GM18508 (cell line): ENCODE measurements around the gene ZNF813.
A peak's percentile ranks its signal among the peaks of the same experiment; 100 is the strongest.
"Not testable (repeated sequence)": the region's sequence is repeated elsewhere in the genome, so short reads cannot be mapped to it uniquely, and the experiment has no call there.

Source experiments
- ATAC-seq: cut with Tn5 transposase; IDR thresholded peaks from one replicate; pipeline ENCODE4 v1.9.1; 2021; ENCODE audit warnings: moderate number of reproducible peaks; ENCODE audit not compliant: insufficient read depth, unreplicated experiment

Gene ZNF813

DNA sequence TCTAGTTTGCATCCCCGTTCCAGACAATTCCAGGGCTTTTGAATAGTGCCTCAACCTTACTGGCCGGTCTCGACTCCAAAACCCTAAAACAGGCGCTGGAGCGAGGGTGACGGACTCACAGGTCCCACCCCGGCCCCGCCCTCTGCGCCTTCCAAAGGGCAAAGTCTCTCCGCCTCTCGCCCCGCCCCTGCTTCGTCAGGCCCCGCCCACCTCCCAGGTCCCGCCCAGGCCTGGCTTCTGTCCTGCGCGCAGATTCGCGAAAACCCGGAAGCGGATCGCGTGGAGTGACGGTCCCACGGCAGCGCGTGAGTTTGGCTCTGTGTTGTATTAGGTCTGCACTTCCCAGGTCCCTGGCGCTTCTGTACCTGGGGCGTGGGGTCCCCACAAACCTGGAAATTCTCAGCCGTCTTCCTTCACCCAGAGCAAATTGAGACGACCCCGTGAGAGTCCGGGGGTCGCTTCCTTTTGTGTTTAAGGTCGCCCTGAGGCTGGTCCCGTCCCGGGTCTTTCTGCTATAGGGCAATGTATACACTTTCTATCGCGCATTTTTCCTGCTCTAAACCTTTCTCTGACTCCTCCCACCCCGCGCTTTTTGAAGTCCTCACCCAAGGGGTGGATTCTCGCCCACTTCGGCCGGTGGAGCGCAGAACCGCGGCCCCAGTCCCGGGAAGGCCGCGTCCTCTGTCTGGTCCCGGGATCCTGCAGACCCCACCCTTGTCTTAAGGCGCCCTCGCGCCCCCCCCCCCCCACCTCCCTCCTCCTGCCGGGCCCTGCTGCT, at the start of gene ZNF813:
TSS of gene ZNF813 (plus strand) at position 249 of the 778 bp plus-strand sequence. CDS start 16,090 bp downstream, outside the sequence.
- no peak for ATAC-seq

DNA sequence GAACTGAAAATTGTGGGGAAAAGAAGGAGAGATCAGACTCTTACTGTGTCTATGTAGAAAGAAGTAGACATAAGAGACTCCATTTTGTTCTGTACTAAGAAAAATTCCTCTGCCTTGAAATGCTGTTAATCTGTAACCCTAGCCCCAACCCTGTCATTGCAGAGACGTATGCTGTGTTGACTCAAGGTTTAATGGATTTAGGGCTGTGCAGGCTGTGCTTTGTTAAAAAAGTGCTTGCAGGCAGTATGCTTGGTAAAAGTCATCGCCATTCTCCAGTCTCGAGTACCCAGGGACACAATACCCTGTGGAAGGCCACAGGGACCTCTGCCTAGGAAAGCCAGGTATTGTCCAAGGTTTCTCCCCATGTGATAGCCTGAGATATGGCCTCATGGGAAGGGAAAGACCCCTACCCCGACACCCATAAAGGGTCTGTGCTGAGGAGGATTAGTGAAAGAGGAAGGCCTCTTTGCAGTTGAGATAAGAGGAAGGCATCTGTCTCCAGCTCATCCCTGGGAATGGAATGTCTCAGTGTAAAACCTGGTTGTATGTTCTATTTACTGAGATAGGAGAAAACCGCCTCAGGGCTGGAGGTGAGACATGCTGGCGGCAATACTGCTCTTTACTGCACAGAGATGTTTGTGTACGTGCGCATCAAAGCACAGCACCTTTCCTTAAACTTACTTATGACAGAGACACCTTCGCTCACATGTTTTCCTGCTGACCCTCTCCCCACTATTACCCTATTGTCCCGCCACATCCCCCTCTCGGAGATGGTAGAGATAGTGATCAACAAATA, 46.8 kb upstream of the ZNF813 start:
- ATAC-seq = not testable (repeated sequence)

DNA sequence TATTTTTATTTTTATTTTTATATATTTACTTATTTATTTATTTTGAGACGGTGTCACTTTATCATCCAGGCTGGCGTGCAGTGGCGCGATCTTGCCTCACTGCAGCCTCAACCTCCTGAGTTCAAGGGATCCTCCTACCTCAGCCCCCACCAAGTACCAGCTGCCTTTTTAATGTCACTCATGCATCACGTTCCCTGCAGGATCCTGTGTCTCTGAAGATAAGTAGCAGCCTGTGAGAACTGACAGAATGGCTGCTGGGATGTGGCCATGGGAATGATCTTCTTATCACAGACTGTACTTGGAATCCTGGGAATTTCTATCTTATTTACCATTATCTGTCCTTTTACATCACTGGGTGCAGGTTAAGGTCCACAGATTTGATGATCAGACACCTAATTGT, 45.0 kb upstream of the ZNF813 start:
- no peak for ATAC-seq

DNA sequence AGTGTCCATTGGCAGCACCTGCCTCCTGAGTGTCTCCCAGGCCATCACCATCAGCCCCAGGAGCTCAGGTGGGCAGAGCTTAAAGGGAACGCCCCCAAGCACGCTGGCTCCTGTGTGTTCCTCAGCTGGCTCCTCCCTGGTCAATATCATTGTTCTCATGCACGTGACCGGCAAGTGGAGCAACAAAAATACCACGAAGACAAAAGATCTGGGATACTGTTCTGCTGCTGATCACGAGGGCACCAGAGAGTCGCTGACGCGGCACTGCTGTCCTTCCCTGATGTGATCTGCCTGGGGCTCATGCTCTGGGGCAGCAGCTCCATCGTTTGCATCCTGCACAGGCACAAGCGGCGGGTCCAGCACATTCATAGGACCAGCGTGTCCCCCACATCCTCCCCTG, 44.5 kb upstream of the ZNF813 start:
- ATAC-seq = not testable (repeated sequence)

DNA sequence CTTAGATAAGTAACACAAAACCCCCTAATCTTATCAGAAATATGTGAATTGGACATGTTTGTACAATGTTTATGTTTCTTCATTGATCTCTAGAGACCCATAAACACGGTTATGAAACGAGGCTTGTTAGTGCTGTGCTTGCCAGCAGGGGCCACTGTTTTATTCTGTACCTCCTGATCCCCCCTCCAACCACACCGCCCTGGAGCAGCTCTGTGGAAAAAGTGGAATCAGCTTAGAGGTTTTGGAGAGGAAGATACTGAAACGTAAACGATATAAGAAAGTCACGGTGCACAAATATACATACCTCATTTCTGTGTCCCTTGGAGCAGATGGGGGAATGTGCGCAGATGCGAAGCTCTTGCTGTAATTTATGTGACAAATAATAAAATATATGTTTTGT, 43.9 kb upstream of the ZNF813 start:
- not testable (repeated sequence) for ATAC-seq

DNA sequence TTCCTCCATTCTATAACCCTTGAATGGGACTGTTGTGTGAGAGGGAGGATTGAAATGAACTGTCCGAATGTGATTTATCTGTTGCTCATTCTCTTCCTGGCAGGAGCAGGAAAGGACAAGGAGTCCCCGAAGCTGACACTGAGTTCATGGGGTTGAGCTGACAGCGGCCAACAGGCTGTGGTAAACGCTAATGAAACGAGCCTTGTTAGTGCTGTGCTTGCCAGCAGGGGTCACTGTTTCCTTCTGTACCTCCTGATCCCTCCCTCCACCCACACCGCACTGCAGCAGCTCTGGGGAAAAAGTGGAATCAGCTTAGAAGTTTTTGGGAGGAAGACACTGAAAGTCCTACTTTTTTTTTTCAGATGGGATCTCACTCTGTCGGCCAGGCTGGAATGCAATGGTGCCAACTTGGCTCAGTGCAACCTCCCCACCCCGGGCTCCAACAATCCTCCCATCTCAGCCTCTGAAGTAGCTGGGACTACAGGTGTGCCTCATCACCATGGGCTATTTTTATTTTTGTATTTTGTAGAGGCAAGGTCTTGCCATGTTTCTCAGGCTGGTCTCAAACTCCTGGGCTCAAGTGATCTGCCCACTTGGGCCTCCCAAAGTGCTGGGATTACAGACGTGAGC, 42.5 kb upstream of the ZNF813 start:
- ATAC-seq = no peak

DNA sequence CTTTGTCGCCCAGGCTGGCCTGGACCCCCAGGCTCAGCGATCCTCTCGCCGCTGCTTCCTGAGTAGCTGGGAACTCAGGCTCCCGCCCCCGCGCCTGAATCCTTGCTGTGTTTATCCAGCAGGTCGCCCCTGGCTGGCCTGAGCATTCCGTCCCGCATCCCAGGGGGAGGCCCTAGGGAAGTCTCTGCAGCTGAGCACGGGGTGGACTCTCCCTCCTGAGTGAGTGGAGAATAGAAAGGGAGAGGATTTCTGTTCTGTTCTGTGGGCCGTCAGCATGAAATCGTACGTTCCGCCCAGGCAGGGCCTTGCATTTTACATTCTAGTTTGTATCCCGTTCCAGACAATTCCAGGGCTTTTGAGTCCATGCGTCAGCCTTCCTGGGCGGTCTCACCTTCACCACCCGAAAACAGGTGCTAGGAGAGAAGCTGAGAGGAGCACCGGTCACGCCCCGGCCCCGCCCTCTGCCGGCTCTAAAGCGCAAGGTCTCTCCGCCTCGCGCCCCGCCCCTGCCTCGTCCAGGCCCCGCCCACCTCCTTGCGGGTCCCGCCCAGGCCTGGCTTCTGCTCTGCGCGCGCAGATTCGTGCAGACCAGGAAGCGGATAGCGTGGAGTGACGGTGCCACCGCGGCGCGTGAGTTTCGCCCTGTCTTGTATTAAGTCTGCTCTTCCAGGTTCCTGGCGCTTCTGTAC, 36.0 kb upstream of the ZNF813 start, which contains the start of gene ZNF761:
TSS of gene ZNF761 (plus strand) at position 586 of the 689 bp plus-strand sequence. CDS start 15,285 bp downstream, outside the sequence.
- peak; percentile 59 for ATAC-seq

DNA sequence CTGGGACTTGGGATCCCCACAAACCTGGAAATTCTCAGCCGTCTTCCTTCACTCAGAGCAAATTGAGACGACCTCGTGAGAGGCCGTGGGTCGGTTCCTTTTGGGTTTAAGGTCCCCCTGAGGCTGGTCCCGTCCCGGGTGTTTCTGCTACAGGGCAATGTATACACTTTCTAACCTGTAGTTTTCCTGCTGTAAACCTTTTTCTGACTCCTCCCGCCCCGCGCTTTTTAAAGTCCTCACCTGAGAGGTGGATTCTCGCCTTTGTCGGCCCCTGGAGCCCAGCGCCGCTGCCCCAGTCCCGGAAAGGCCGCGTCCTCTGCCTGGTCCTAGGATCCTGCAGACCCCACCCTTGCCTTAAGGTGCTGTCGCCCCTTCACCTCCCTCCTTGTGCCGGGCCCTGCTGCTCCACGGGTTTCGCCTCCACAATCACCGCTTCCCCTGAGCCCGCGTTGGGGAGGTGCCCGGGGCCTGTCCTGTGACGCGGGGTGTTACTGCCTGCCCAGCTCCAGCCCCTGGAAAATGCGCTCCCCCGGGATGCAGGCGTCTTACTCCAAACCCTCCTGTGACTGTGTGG, 35.4 kb upstream of the ZNF813 start:
- ATAC-seq = peak; percentile 14

DNA sequence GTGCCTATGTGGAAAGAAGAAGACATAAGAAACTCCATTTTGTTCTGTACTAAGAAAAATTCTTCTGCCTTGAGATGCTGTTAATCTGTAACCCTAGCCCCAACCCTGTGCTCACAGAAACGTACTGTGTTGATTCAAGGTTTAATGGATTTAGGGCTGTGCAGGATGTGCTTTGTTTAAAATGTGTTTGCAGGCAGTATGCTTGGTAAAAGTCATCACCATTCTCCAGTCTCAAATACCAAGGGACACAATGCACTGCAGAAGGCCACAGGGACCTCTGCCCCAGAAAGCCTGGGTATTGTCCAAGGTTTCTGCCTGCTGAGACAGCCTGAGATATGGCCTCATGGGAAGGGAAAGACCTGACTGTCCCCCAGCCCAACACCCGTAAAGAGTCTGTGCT, 23.7 kb upstream of the ZNF813 start:
- ATAC-seq = not testable (repeated sequence)

DNA sequence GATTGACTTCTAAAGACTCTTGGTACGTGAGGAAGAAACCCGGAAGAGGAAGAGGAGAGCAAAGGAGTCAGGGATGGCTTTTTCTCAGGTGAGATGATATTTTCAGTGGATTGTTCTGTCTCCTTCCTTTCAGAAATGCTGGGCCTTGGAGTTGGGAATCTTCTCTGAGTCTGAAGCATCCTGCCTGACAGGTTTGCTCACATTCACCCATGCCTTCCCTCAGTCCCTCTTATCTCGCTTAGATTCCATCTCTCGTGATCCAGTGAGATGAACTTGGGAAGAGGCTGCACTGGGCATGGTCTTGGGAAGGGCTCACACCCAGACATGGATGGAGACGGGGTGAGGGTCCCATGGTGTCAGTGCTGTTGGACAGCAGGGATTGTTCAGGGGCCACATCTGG, 20.3 kb upstream of the ZNF813 start:
- not testable (repeated sequence) for ATAC-seq

DNA sequence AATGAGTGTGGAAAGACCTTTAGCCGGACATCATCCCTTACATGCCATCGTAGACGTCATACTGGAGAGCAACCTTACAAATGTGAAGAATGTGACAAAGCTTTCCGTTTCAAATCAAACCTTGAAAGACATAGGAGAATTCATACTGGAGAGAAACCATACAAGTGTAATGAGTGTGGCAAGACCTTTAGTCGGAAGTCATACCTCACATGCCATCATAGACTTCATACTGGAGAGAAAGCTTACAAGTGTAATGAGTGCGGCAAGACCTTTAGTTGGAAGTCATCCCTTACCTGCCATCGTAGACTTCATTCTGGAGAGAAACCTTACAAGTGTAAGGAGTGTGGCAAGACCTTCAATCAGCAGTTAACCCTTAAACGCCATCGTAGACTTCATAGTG, 11.7 kb upstream of the ZNF813 start:
- ATAC-seq = no peak

DNA sequence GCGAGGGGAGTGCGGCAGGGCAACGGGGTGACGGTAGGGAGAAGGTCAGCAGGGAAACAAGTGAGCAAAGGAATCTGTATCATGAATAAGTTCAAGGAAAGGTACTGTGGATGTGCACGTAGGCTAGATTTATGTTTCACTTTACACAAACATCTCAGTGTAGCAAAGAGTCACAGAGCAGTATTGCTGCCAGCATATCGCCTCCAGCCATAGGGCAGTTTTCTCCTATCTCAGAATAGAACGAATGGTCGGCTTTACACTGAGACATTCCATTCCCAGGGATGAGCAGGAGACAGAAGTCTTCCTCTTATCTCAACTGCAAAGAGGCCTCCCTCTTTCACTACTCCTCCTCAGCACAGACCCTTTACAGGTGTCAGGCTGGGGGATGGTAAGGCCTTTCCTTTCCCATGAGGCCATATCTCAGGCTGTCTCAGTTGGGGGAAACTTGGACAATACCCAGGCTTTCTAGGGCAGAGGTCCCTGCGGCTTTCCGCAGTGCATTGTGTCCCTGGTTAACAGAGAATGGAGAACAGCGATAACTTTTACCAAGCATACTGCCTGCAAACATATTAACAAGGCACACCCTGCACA, 7.3 kb upstream of the ZNF813 start:
- not testable (repeated sequence) for ATAC-seq

DNA sequence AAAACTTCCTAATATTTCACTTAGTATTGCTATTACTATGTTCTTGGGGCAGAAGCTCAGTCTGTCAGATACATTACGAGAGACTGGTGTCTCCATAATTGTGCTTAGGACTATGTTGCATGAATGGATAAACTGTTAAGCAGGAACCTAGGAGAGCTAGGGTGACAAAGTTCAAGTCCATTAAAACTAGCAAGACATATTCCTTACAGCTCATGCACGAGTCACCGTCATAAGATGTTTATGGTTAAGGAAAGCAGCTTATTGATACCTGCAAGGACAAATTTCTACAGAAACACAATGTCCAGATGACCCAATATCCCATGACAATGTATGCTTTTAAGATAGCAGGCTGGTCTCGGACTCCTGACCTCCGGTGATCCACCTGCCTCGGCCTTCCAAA, 5.7 kb upstream of the ZNF813 start:
- no peak for ATAC-seq

DNA sequence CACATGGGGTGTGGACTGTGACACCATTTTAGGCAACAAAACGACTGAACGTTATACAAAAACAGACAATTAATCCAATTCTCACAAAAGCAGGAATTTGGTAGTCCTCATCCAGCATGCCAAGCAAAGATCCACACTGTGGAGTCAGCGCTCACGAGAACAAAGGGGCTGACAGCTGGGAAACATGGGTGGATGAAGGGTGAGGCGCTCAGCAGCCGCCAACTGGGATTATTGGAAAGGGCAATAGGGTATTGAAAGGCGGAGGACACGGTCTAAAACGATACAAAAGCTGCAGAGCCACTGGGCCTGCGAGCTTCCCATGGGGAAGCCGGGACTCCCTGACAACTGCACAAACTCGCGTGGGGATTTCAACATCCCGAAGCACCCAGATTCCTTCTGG, 4.7 kb upstream of the ZNF813 start:
- ATAC-seq = no peak

DNA sequence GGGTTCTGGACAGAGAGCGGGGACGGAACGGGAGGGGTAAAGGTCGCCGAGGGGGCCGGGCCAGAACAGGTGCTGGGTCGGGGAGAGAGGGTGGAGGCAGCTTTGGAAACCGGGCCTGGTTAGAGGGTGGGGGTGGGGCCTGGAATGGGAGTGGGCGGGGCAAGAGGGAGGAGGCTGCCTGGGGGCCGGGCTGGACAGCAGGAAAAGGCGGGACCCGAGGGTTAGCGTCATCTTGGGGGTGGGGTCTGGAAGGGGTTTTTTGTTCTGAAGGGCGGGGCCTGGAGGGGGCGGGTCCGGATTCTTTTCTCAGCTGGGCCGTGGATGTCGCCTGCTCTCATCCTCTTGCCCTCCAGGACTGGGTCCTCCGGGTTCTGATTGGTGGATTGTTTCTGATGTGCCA, 4.3 kb upstream of the ZNF813 start:
- no peak for ATAC-seq

DNA sequence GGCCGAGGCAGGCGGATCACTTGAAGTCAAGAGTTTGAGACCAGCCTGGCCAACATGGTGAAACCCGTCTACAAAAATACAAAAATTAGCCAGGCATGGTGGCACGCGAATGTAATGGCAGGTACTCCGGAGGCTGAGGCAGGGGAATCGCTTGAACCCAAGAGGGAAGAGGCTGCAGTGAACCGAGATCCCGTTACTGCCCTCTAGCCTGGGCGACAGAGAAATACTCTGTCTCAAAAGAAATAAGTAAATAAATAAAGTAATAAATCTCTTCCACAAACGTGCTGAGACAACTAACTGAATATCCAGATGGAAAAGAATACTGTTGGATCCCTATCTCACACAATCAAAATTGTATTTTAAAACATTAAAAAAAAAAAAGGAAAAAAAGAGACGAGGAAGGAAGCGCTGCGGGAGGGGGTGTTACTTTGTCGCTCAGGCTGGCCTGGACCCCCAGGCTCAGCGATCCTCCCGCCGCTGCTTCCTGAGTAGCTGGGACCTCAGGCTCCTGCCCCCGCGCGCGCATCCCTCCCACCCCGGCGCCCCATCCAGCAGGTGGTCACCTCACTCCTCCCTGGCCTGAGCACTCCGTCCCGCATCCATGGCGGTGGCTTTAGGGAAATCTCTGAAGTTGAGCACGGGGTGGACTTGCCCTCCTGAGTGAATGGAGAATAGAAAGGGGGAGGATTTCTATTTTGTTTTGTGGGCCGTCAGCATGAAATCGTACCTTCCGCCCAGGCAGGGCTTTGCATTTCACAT, 628 bp upstream of the ZNF813 start:
- ATAC-seq = no peak

DNA sequence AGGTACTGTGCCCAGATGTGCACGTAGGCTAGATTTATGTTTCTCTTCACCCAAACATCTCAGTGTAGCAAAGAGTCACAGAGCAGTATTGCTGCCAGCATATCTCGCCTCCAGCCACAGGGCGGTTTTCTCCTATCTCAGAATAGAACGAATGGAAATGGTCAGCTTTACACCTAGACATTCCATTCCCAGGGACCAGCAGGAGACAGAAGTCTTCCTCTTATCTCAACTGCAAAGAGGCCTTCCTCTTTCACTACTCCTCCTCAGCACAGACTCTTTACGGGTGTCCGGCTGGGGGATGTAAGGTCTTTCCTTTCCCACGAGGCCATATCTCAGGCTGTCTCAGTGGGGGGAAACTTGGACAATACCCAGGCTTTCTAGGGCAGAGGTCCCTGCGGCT, 1.1 kb downstream of the ZNF813 start:
- not testable (repeated sequence) for ATAC-seq

DNA sequence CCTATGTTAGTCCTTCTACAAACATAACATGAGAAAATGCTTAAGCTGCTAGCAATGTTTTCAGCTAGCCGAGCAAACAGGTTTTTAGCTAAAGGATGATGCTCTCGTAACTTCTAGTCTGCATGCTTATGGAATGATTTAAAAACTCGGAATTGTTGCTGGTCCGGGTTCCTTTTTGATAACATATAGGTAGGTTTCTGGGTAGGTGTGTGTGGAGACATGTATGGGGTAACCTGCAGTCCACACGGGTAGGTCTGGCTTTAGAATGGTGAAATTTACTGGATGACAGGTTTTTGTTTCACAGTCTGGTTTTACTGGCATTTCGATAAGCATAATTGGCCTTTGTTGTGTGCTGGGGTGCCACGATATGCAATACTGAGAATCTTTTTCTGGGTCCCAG, 4.4 kb downstream of the ZNF813 start:
- no peak for ATAC-seq

DNA sequence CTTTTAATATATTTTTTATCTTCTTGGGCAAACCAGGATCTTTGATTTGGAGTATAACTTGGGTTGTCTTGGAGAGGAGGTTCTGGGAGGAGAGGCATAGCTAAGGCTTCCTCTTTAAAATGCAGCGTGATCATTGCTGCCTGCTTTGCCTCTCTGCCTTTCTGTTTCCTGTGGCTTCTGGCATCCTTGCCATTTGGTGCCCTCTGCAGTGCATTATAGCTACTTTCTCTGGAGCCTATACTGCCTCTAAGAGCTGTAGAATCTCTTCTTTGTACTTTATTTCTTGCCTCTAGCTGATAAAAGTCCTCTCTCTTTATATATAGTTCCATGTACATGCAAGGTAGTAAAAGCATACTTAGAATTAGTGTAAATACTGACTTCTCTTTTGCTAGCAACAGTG, 7.3 kb downstream of the ZNF813 start:
- not testable (repeated sequence) for ATAC-seq
